GM12878 (cell line): ENCODE measurements around the gene PALLD. TPM values are rescaled to one million over a fixed set of nuclear protein-coding genes. Genes with fewer than 3 reads are reported as not detected.

ENCODE experiments used
- ATAC-seq: fragments of 200-7000 bp; cut with Tn5 transposase; 3 replicates; pipeline ENCODE4 v1.9.1; 2020; ENCODE audit warnings: mild to moderate bottlenecking, moderate library complexity
- BruUV-seq: library from RNA; stranded (reverse); fragments of 400-500 nt; replicated peaks from 2 replicates; lab custom pipeline; 2021; lab: Mats Ljungman, UMichigan
- CTCF ChIA-PET: fragments of 300-600 bp; sonication (Branson Sonifier 250); formaldehyde crosslinking; extraction: SDS; loops from one replicate; lab custom pipeline; 2021; ENCODE audit warnings: inconsistent platforms; lab: Yijun Ruan, JAX
- POLR2A ChIA-PET: fragments of 350-600 bp; formaldehyde crosslinking; extraction: SDS; loops from one replicate; lab custom pipeline; 2021; ENCODE audit warnings: inconsistent platforms; lab: Charles Lee
- RAD21 ChIA-PET: fragments of 300-600 bp; sonication (Branson Sonifier 250); formaldehyde crosslinking; loops from one replicate; lab custom pipeline; 2023; ENCODE audit warnings: antibody characterized with exemption; ENCODE audit not compliant: unreplicated experiment; lab: Charles Lee
- SMC1A ChIA-PET: fragments of 300-600 bp; sonication (Branson Sonifier 250); formaldehyde crosslinking; loops from one replicate; lab custom pipeline; 2023; ENCODE audit not compliant: unreplicated experiment, uncharacterized antibody; lab: Charles Lee
- DNase-seq: peaks from one replicate; pipeline ENCODE4 v3.0.0-alpha.2; 2011; ENCODE audit warnings: low read depth, low spot score
- FAIRE-seq: peaks from 3 replicates; lab custom pipeline; 2011; peaks lifted over from hg19 to GRCh38; lab: Jason Lieb, UNC
- H2AFZ ChIP-seq: 2 replicates; pipeline ENCODE4 v1.6.0; 2011; ENCODE audit warnings: low read depth, low read length, control low read depth; ENCODE audit not compliant: control insufficient read depth
- H3K27ac ChIP-seq: 2 replicates; pipeline ENCODE4 v1.5.1; 2011; ENCODE audit warnings: control low read depth; ENCODE audit not compliant: control insufficient read depth, insufficient read depth
- H3K27me3 ChIP-seq, 2 experiments: replicated peaks in 1 of 2; 2 replicates each; pipeline versions ENCODE4 v1.6.0 to v1.6.1; 2011; ENCODE audit warnings: low read length in 1 of 2; ENCODE audit not compliant: control insufficient read depth in 2 of 2, insufficient read depth in 2 of 2
- H3K36me3 ChIP-seq, 2 experiments: 2 replicates each; pipeline ENCODE4 v1.5.1; 2011; ENCODE audit warnings: low read length in 1 of 2; ENCODE audit not compliant: control insufficient read depth in 2 of 2, insufficient read depth in 2 of 2
- H3K4me1 ChIP-seq: 2 replicates; pipeline ENCODE4 v1.6.1; 2011; ENCODE audit warnings: mild to moderate bottlenecking, low read length, moderate library complexity, mixed read lengths; ENCODE audit not compliant: control insufficient read depth, insufficient read depth
- H3K4me2 ChIP-seq: 2 replicates; pipeline ENCODE4 v1.6.0; 2011; ENCODE audit warnings: control low read depth; ENCODE audit not compliant: control insufficient read depth, insufficient read depth
- H3K4me3 ChIP-seq: fragments of 200-600 bp; sonication (generic); 2 replicates; pipeline ENCODE4 v1.5.1; 2016
- H3K79me2 ChIP-seq: 2 replicates; pipeline ENCODE4 v1.6.0; 2011; ENCODE audit warnings: low read length; ENCODE audit not compliant: control insufficient read depth, insufficient read depth
- H3K9ac ChIP-seq: 2 replicates; pipeline ENCODE4 v1.8.0; 2011; ENCODE audit warnings: low read length, control low read depth, mixed read lengths; ENCODE audit not compliant: control insufficient read depth, insufficient read depth
- H3K9me3 ChIP-seq: replicated peaks from 3 replicates; pipeline ENCODE4 v1.5.1; 2011; ENCODE audit warnings: mild to moderate bottlenecking, low read length; ENCODE audit not compliant: control insufficient read depth, insufficient read depth
- H4K20me1 ChIP-seq: 2 replicates; pipeline ENCODE4 v1.6.0; 2011; ENCODE audit not compliant: control insufficient read depth, insufficient read depth
- FOS ChIP-seq: IDR thresholded peaks from 3 replicates; pipeline ENCODE4 v1.6.1; 2011; ENCODE audit warnings: borderline replicate concordance; ENCODE audit not compliant: insufficient read length; ENCODE audit errors: extremely low read depth
- FOXM1 ChIP-seq: IDR thresholded peaks from 2 replicates; pipeline ENCODE4 v1.6.1; 2012; ENCODE audit warnings: low read depth, mild to moderate bottlenecking, inconsistent platforms, low read length, moderate library complexity
- HDAC2 ChIP-seq: fragments of 200-600 bp; sonication (generic); IDR thresholded peaks from 2 replicates; pipeline ENCODE4 v1.6.1; 2017
- IRF4 ChIP-seq: IDR thresholded peaks from 2 replicates; pipeline ENCODE4 v1.6.1; 2011; ENCODE audit warnings: low read depth, low read length
- NBN ChIP-seq: fragments of 450-650 bp; IDR thresholded peaks from 2 replicates; pipeline ENCODE4 v1.6.1; 2016
- POLR2A ChIP-seq: IDR thresholded peaks from 2 replicates; pipeline ENCODE4 v1.6.1; 2011; ENCODE audit warnings: low read depth, mild to moderate bottlenecking, low read length
- SIN3A ChIP-seq: IDR thresholded peaks from 2 replicates; pipeline ENCODE4 v1.6.1; 2012; ENCODE audit warnings: low read depth, low read length, improper control_type of control experiment
- SMAD1 ChIP-seq: fragments of 450-650 bp; IDR thresholded peaks from 2 replicates; pipeline ENCODE4 v1.6.1; 2018; ENCODE audit warnings: mild to moderate bottlenecking, low read depth; ENCODE audit not compliant: partially characterized antibody
- SMC3 ChIP-seq: IDR thresholded peaks from 2 replicates; pipeline ENCODE4 v1.6.1; 2011; ENCODE audit warnings: low read length, improper control_type of control experiment, borderline replicate concordance
- SUPT20H ChIP-seq: IDR thresholded peaks from 2 replicates; pipeline ENCODE4 v1.6.1; 2011; ENCODE audit warnings: low read depth, mild to moderate bottlenecking, low read length, moderate library complexity, borderline replicate concordance; ENCODE audit not compliant: control insufficient read depth
- WGBS: methylation state at CpG from one replicate; pipeline ENCODE4 v1.1.6; 2016; ENCODE audit warnings: low lambda C conversion rate; ENCODE audit not compliant: insufficient replicate concordance, insufficient coverage; ENCODE audit errors: missing lambda C conversion rate; 5-methylcytosine and 5-hydroxymethylcytosine counted together
- in situ Hi-C: fragments of 300-500 bp; cut with MboI; formaldehyde crosslinking; loops from 9 replicates; pipeline ENCODE4 v1.14.3; 2018; ENCODE audit warnings: mixed read lengths
- intact Hi-C: fragments of 100-400 bp; cut with micrococcal nuclease; formaldehyde crosslinking; loops from one replicate; pipeline ENCODE4 v1.14.2; 2022; ENCODE audit not compliant: unreplicated experiment
- polyA plus RNA-seq, 11 experiments: library from polyadenylated mRNA; depleted of rRNA in 4 of 11; unstranded in 6 of 11; stranded (reverse) in 5 of 11; fragments of >200 nt; fragmentation: Nextera tagmentation in 4 of 11; fragmentation: Illumina TruSeq in 1 of 11; extraction: Ambion mirVana in 4 of 11; extraction: Trizol in 1 of 11; gene quantifications; 1 replicate in 1 of 11; 2 replicates in 10 of 11; pipeline versions ENCODE4 v1.2.1 to v1.2.3, GENCODE V29; 2011 to 2016; ENCODE audit warnings: inconsistent platforms in 2 of 11, missing spikeins in 2 of 11, low read depth in 1 of 11
- total RNA-seq, 4 experiments: library from RNA; depleted of rRNA in 3 of 4; stranded (reverse); fragments of >200 nt in 3 of 4; fragmentation: Illumina TruSeq in 1 of 4; extraction: Trizol in 1 of 4; gene quantifications; 2 replicates each; pipeline versions ENCODE4 v1.2.1 to v1.2.3, GENCODE V29; 2013 to 2021
- TF ChIP-seq, protein P1 (sequence below): IDR thresholded peaks from 2 replicates; pipeline ENCODE4 v1.6.1; 2011; ENCODE audit warnings: low read depth, mild to moderate bottlenecking, low read length, moderate library complexity, borderline replicate concordance; ENCODE audit errors: extremely low read depth
- TF ChIP-seq, protein P2 (sequence below): fragments of 450-650 bp; formaldehyde crosslinking; IDR thresholded peaks from 2 replicates; pipeline ENCODE4 v1.4.0; 2020; ENCODE audit warnings: mild to moderate bottlenecking, moderate library complexity
- TF ChIP-seq, protein P3 (sequence below): IDR thresholded peaks from 2 replicates; pipeline ENCODE4 v1.6.1; 2011; ENCODE audit warnings: mild to moderate bottlenecking, low read depth, low read length, moderate library complexity; ENCODE audit not compliant: insufficient replicate concordance

PALLD gene
- total and polyA plus RNA-seq, 10 of the 15 experiments (the other 5 are each of a cell fraction or from before 2014, with no cell fraction given) = 1.0 to 7.7 (median 1.7) TPM

DNA sequence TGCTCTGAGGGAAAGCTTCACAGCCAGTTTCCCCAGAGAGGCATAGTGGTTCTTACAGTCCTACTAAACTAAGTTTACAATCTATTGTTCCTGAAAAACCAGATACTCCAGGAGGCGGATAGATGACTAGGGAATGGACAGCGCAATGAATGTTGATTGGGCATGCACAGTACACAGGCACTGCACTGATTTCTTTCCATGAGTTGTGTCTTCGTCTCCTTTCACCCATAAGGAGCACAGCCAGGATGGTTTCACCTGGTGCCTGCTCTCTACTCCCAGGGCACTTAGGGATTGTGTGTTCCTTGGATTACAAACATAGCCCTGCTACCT is 144.9 kb downstream of the PALLD start:
- Histone ChIP-seq H3K4me3 (no peak overlapping the region), H3K4me2 (no peak overlapping the region), H4K20me1 (no peaks in the 10 kb centered on the region), H3K27ac (no peak overlapping the region), H3K36me3 (no peaks in the 10 kb centered on the region), H3K4me1 (no peaks in the 10 kb centered on the region), H3K9ac (no peak overlapping the region), H2AFZ (no peak overlapping the region), H3K9me3 (no peaks in the 10 kb centered on the region), H3K79me2 (no peaks in the 10 kb centered on the region), H3K27me3 (peaks cover 0 to 2% of the 10 kb centered on the region in 2 experiments; a peak in 1 of 4 replicates)
- TF ChIP-seq SMAD1 (no peak), NBN (no peak), IRF4 (no peak), FOXM1 (no peak), SIN3A (no peak), SUPT20H (no peak), FOS (no peak)
- ChIA-PET POLR2A (no interaction called here), CTCF (interaction anchor here (0.6 kb wide), 1 partner anchor 35 kb away, joined by 3 read pairs; no protein-coding TSS in a partner anchor), RAD21 (no interaction called here), SMC1A (no interaction called here)
- no peak for ATAC-seq
- no TSS peak for BruUV-seq
- no peak for DNase-seq
- 30% methylated on average over 3 of the region's 3 CpGs for WGBS
- in situ Hi-C loops = no loop called here
- intact Hi-C loops = no loop called here
- no peak for FAIRE-seq

DNA sequence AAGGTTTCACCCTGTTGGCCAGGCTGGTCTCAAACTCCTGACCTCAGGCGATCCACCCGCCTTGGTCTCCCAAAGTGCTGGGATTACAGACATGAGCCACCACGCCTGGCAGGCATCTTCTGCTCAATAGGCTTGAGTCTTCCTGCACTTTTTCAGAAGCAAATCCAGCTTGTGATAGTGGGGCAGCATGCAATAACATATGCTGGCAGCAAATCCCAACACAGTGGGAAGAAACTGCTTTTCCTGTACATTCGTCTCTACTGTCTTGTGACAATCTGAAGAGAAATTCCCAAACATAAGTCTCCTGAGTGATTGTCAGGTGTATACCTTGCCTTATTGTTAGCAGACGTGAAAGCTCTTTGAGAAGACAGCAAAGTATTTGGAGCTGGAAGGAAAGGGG is 145.7 kb downstream of the PALLD start:
- H3K4me1 ChIP-seq = no peaks in the 10 kb centered on the region
- TF ChIP-seq, protein P1, sequence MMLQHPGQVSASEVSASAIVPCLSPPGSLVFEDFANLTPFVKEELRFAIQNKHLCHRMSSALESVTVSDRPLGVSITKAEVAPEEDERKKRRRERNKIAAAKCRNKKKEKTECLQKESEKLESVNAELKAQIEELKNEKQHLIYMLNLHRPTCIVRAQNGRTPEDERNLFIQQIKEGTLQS = no peak
- TF ChIP-seq, protein P2, sequence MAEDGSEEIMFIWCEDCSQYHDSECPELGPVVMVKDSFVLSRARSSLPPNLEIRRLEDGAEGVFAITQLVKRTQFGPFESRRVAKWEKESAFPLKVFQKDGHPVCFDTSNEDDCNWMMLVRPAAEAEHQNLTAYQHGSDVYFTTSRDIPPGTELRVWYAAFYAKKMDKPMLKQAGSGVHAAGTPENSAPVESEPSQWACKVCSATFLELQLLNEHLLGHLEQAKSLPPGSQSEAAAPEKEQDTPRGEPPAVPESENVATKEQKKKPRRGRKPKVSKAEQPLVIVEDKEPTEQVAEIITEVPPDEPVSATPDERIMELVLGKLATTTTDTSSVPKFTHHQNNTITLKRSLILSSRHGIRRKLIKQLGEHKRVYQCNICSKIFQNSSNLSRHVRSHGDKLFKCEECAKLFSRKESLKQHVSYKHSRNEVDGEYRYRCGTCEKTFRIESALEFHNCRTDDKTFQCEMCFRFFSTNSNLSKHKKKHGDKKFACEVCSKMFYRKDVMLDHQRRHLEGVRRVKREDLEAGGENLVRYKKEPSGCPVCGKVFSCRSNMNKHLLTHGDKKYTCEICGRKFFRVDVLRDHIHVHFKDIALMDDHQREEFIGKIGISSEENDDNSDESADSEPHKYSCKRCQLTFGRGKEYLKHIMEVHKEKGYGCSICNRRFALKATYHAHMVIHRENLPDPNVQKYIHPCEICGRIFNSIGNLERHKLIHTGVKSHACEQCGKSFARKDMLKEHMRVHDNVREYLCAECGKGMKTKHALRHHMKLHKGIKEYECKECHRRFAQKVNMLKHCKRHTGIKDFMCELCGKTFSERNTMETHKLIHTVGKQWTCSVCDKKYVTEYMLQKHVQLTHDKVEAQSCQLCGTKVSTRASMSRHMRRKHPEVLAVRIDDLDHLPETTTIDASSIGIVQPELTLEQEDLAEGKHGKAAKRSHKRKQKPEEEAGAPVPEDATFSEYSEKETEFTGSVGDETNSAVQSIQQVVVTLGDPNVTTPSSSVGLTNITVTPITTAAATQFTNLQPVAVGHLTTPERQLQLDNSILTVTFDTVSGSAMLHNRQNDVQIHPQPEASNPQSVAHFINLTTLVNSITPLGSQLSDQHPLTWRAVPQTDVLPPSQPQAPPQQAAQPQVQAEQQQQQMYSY = no peak
- TF ChIP-seq SMC3 (no peak), HDAC2 (no peak), POLR2A (no peak)
- TF ChIP-seq, protein P3, sequence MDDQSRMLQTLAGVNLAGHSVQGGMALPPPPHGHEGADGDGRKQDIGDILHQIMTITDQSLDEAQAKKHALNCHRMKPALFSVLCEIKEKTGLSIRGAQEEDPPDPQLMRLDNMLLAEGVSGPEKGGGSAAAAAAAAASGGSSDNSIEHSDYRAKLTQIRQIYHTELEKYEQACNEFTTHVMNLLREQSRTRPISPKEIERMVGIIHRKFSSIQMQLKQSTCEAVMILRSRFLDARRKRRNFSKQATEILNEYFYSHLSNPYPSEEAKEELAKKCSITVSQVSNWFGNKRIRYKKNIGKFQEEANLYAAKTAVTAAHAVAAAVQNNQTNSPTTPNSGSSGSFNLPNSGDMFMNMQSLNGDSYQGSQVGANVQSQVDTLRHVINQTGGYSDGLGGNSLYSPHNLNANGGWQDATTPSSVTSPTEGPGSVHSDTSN = no peak
- ChIA-PET SMC1A (interaction anchor here (0.9 to 1.0 kb wide), 2 partner anchors 8 to 15 kb away, joined by 3 read pairs; no protein-coding TSS in a partner anchor), POLR2A (no interaction called here), CTCF (no interaction called here), RAD21 (no interaction called here)
- WGBS = 25% methylated on average over 5 of the region's 5 CpGs
- H4K20me1 ChIP-seq = no peaks in the 10 kb centered on the region
- no peak overlapping the region for H3K27ac ChIP-seq
- H2AFZ ChIP-seq = no peak overlapping the region
- H3K9me3 ChIP-seq = no peaks in the 10 kb centered on the region
- H3K4me3 ChIP-seq = no peak overlapping the region
- no TSS peak for BruUV-seq
- peaks cover 0 to 2% of the 10 kb centered on the region in 2 experiments; a peak in 1 of 4 replicates for H3K27me3 ChIP-seq
- in situ Hi-C loops (no loop called here), intact Hi-C loops (no loop called here)
- no peak overlapping the region for H3K4me2 ChIP-seq
- H3K36me3 ChIP-seq = no peaks in the 10 kb centered on the region
- DNase-seq (no peak), FAIRE-seq (no peak), ATAC-seq (no peak)
- no peaks in the 10 kb centered on the region for H3K79me2 ChIP-seq
- H3K9ac ChIP-seq = no peak overlapping the region
